Measurements from ENCODE around the gene SIX5. TPM values are rescaled to one million over a fixed set of nuclear protein-coding genes. Genes with fewer than 3 reads are reported as not detected.

Gene SIX5
- total and polyA plus RNA-seq, 9 of the 15 experiments (the other 6 are each of a cell fraction or from before 2014, with no cell fraction given), result 1.4 to 17.2 (median 7.4) TPM; not detected in 2

DNA sequence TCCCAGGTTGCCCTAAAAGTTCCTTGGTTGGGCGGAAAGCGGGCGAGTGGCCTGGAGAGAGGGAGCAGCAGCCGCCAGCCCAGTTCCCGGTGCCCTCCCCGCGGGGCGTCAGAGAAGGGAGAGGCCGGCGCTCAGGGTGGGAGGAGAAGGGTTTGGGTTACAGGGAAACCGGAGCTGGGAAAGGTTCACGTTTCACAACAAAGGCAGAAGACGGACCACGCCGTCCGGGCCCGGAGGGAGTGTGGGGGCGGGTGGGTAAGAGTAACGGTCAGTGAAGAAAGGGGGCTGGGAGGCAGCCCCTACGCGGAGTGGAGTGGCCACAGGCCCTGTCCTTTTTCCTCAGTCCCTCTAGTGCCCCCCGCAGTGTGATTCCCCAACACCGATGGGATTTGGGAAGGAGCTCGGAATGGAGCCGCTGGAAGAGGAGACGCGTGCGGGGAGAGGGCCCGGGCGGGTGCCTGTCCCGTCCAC lies 1.6 kb downstream of the SIX5 start (continued):
- TF ChIP-seq, protein P1, sequence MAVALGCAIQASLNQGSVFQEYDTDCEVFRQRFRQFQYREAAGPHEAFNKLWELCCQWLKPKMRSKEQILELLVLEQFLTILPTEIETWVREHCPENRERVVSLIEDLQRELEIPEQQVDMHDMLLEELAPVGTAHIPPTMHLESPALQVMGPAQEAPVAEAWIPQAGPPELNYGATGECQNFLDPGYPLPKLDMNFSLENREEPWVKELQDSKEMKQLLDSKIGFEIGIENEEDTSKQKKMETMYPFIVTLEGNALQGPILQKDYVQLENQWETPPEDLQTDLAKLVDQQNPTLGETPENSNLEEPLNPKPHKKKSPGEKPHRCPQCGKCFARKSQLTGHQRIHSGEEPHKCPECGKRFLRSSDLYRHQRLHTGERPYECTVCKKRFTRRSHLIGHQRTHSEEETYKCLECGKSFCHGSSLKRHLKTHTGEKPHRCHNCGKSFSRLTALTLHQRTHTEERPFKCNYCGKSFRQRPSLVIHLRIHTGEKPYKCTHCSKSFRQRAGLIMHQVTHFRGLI (CRISPR knock-in tag; IDR thresholded peaks at IDR 0.05), result no peak
- TF ChIP-seq PHTF2 (CRISPR knock-in tag; IDR thresholded peaks at IDR 0.05) (no peak), PHF8 (IDR thresholded peaks at IDR 0.05; ENCODE audit: borderline replicate concordance, low read length) (peak; percentile 26; the same call in 1 of the 2 replicates), SPI1 (IDR thresholded peaks at IDR 0.05; ENCODE audit: borderline replicate concordance, low read depth, low read length) (no peak), SMARCE1 (IDR thresholded peaks at IDR 0.05) (peak; percentile 28; the same call in 1 of the 2 replicates), SIN3A (IDR thresholded peaks at IDR 0.05; ENCODE audit: borderline replicate concordance in 2 of 2, control insufficient read depth in 1 of 2, low read depth in 2 of 2, low read length in 2 of 2) (0 out of 4 replicates have a peak, but pooled peaks of 1 of the 2 experiments have one; percentile 52), NFRKB (IDR thresholded peaks at IDR 0.05; ENCODE audit: low read depth) (0 out of 2 replicates have a peak, but pooled peaks have one; percentile 37), FOXK2 (conservative IDR thresholded peaks at IDR 0.05 in 1 of 2, IDR thresholded peaks at IDR 0.05 in 1 of 2; ENCODE audit: low read depth in 2 of 2) (peak; percentile 78 to 79; a peak in 3 of 4 replicates), RB1 (IDR thresholded peaks at IDR 0.05; ENCODE audit: low read depth) (0 out of 2 replicates have a peak, but pooled peaks have one; percentile 11), FOSL1 (tag; conservative IDR thresholded peaks at IDR 0.05) (no peak), POLR2AphosphoS5 (IDR thresholded peaks at IDR 0.05; ENCODE audit: control insufficient read depth, insufficient read depth, low read depth, low read length) (no peak), SNRNP70 (optimal IDR thresholded peaks at IDR 0.05; ENCODE audit: low read depth, low read length) (no peak), CSDE1 (IDR thresholded peaks at IDR 0.05) (no peak), ZNF764 (CRISPR knock-in tag; IDR thresholded peaks at IDR 0.05; ENCODE audit: low read depth) (no peak)
- TF ChIP-seq, protein P2, sequence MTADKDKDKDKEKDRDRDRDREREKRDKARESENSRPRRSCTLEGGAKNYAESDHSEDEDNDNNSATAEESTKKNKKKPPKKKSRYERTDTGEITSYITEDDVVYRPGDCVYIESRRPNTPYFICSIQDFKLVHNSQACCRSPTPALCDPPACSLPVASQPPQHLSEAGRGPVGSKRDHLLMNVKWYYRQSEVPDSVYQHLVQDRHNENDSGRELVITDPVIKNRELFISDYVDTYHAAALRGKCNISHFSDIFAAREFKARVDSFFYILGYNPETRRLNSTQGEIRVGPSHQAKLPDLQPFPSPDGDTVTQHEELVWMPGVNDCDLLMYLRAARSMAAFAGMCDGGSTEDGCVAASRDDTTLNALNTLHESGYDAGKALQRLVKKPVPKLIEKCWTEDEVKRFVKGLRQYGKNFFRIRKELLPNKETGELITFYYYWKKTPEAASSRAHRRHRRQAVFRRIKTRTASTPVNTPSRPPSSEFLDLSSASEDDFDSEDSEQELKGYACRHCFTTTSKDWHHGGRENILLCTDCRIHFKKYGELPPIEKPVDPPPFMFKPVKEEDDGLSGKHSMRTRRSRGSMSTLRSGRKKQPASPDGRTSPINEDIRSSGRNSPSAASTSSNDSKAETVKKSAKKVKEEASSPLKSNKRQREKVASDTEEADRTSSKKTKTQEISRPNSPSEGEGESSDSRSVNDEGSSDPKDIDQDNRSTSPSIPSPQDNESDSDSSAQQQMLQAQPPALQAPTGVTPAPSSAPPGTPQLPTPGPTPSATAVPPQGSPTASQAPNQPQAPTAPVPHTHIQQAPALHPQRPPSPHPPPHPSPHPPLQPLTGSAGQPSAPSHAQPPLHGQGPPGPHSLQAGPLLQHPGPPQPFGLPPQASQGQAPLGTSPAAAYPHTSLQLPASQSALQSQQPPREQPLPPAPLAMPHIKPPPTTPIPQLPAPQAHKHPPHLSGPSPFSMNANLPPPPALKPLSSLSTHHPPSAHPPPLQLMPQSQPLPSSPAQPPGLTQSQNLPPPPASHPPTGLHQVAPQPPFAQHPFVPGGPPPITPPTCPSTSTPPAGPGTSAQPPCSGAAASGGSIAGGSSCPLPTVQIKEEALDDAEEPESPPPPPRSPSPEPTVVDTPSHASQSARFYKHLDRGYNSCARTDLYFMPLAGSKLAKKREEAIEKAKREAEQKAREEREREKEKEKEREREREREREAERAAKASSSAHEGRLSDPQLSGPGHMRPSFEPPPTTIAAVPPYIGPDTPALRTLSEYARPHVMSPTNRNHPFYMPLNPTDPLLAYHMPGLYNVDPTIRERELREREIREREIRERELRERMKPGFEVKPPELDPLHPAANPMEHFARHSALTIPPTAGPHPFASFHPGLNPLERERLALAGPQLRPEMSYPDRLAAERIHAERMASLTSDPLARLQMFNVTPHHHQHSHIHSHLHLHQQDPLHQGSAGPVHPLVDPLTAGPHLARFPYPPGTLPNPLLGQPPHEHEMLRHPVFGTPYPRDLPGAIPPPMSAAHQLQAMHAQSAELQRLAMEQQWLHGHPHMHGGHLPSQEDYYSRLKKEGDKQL (CRISPR knock-in tag; IDR thresholded peaks at IDR 0.05; ENCODE audit: borderline replicate concordance), result no peak
- TF ChIP-seq, protein P3, sequence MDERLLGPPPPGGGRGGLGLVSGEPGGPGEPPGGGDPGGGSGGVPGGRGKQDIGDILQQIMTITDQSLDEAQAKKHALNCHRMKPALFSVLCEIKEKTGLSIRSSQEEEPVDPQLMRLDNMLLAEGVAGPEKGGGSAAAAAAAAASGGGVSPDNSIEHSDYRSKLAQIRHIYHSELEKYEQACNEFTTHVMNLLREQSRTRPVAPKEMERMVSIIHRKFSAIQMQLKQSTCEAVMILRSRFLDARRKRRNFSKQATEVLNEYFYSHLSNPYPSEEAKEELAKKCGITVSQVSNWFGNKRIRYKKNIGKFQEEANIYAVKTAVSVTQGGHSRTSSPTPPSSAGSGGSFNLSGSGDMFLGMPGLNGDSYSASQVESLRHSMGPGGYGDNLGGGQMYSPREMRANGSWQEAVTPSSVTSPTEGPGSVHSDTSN (CRISPR knock-in tag; IDR thresholded peaks at IDR 0.05; ENCODE audit: low read depth), result no peak
- TF ChIP-seq, protein P3 (tag; conservative IDR thresholded peaks at IDR 0.05; ENCODE audit: low read depth), result no peak
